VCaP (cell line): Measurements from ENCODE around the gene MROH8.
"Not testable (repeated sequence)": the region's sequence is repeated elsewhere in the genome, so short reads cannot be mapped to it uniquely, and the experiment has no call there.

ENCODE experiments used
- H3K27ac ChIP-seq: fragments of 450-650 bp; 2 replicates; pipeline ENCODE4 v1.5.1; 2017
- TF ChIP-seq, protein P1 (sequence below): fragments of 450-650 bp; conservative IDR thresholded peaks from 2 replicates; pipeline ENCODE4 v1.5.1; 2017; ENCODE audit warnings: mild to moderate bottlenecking, moderate library complexity

Gene MROH8

GRCh38 chr20:37077009-37077408 is 102.3 kb downstream of the MROH8 start:
- no peak overlapping the region for H3K27ac ChIP-seq
- TF ChIP-seq, protein P1, sequence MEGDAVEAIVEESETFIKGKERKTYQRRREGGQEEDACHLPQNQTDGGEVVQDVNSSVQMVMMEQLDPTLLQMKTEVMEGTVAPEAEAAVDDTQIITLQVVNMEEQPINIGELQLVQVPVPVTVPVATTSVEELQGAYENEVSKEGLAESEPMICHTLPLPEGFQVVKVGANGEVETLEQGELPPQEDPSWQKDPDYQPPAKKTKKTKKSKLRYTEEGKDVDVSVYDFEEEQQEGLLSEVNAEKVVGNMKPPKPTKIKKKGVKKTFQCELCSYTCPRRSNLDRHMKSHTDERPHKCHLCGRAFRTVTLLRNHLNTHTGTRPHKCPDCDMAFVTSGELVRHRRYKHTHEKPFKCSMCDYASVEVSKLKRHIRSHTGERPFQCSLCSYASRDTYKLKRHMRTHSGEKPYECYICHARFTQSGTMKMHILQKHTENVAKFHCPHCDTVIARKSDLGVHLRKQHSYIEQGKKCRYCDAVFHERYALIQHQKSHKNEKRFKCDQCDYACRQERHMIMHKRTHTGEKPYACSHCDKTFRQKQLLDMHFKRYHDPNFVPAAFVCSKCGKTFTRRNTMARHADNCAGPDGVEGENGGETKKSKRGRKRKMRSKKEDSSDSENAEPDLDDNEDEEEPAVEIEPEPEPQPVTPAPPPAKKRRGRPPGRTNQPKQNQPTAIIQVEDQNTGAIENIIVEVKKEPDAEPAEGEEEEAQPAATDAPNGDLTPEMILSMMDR, result no peak

DNA sequence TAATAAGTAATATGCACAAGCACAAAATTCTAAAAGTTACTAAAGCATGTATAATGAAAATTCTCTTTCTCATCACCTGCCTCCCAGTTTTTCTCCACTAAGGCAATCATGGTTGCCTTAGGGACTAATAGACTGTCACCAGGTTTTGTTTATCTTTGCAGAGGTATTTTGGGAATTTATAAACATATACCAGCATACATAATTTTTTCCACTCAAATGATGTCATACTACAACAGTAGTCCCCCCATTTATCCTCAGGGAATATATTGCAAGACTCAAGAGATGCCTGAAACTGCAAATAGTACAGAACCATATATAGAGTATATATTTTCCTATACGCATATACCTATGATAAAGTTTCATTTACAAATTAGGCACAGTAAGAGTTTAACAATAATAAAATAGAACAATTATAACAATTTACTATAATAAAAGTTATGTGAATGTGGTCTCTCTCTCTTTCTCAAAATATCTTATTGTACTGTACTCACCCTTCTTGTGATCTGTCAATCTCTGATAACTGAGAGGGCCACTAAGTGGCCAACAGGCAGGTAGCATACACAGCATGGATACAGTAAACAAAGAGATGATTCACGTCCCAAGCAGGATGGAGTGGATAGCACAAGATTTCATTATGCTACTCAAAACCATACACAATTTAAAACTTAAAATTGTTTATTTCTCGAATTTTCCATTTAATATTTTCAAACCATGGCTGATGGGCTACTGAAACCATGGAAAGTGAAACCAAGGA is 103.2 kb downstream of the MROH8 start:
- TF ChIP-seq, protein P1, result no peak
- H3K27ac ChIP-seq, result no peak overlapping the region

GRCh38 chr20:37072293-37073196 is 106.8 kb downstream of the MROH8 start:
- TF ChIP-seq, protein P1, result no peak
- no peak overlapping the region for H3K27ac ChIP-seq

- TF ChIP-seq, protein P1, result no peak
- no peak overlapping the region for H3K27ac ChIP-seq
Measured at GRCh38 chr20:37071481-37071911, 107.9 kb downstream of the MROH8 start.

DNA sequence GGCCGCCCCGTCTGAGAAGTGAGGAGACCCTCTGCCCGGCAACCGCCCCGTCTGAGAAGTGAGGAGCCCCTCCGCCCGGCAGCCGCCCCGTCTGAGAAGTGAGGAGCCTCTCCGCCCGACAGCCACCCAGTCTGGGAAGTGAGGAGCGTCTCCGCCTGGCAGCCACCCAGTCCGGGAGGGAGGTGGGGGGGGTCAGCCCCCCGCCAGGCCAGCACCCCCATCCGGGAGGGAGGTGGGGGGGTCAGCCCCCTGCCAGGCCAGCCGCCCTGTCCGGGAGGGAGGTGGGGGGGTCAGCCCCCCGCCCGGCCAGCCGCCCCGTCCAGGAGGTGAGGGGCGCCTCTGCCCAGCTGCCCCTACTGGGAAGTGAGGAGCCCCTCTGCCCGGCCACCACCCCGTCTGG is 109.8 kb downstream of the MROH8 start:
- H3K27ac ChIP-seq, result not testable (repeated sequence)

- TF ChIP-seq, protein P1, result no peak
- H3K27ac ChIP-seq, result no peak overlapping the region
Measured at GRCh38 chr20:37066168-37066567, 113.2 kb downstream of the MROH8 start.

DNA sequence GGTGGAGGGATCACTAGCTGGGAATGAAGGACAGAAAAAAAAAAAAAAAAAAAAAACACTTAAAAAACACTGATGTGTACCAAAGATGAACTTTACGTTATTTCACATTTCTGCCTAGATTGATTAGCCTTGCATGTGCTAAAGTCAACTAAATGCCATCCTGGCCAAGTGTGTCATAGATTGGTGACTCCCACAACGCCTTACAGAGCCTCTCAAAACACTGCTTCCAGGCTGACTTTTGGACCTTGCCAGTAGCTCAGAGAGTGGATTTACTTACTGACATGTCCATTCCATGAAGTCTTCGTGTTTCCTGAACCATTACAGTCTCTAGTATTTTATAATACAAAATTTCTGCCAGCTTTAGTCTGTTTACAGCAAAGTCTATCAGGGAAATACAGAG is 124.1 kb downstream of the MROH8 start:
- no peak overlapping the region for H3K27ac ChIP-seq
- TF ChIP-seq, protein P1, result no peak
